Muscle of back (tissue), 11 donors: ENCODE measurements around the gene CAD. TPM values are rescaled to one million over a fixed set of nuclear protein-coding genes. Genes with fewer than 3 reads are reported as not detected.

Source experiments
- DNase-seq, 3 donors: peaks; one replicate each; pipeline versions ENCODE4 v3.0.0 to v3.0.0-alpha.2; 2013
- polyA plus RNA-seq, 10 donors: library from polyadenylated mRNA; unstranded; fragments of 120-200 nt; gene quantifications; one replicate each; pipeline ENCODE4 v1.2.1, GENCODE V29; 2013; ENCODE audit not compliant: insufficient read length in 10 of 10

The CAD gene
- polyA plus RNA-seq, 10 donors = 17.6 to 39.5 (median 28.7) TPM

GRCh38 chr2:27223416-27223815 is 6.2 kb downstream of the CAD start:
- DNase-seq = no peak

- no peak for DNase-seq
Measured at GRCh38 chr2:27225526-27225925, 8.4 kb downstream of the CAD start.

GRCh38 chr2:27227501-27227900 is 10.3 kb downstream of the CAD start:
- DNase-seq = no peak

DNA sequence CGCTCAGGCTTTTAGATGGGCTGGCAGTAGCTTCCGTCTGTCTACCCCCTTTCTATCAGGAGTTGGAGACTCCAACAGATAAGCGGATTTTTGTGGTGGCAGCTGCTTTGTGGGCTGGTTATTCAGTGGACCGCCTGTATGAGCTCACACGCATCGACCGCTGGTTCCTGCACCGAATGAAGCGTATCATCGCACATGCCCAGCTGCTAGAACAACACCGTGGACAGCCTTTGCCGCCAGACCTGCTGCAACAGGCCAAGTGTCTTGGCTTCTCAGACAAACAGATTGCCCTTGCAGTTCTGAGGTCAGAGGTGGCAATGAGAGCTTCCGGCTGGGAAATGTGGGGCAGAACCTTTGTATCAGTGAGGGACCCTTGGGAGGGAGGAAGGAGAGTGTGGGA is 14.8 kb downstream of the CAD start:
- DNase-seq = no peak

DNA sequence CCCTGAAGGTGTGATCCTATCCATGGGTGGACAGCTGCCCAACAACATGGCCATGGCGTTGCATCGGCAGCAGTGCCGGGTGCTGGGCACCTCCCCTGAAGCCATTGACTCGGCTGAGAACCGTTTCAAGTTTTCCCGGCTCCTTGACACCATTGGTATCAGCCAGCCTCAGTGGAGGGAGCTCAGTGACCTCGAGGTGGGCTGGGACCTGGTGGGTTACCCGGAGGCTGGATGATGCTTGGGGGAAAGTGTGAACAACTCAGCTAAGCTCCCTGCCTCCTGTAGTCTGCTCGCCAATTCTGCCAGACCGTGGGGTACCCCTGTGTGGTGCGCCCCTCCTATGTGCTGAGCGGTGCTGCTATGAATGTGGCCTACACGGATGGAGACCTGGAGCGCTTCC is 16.2 kb downstream of the CAD start:
- no peak for DNase-seq

- no peak for DNase-seq
Measured at GRCh38 chr2:27236136-27236535, 19.0 kb downstream of the CAD start.

DNA sequence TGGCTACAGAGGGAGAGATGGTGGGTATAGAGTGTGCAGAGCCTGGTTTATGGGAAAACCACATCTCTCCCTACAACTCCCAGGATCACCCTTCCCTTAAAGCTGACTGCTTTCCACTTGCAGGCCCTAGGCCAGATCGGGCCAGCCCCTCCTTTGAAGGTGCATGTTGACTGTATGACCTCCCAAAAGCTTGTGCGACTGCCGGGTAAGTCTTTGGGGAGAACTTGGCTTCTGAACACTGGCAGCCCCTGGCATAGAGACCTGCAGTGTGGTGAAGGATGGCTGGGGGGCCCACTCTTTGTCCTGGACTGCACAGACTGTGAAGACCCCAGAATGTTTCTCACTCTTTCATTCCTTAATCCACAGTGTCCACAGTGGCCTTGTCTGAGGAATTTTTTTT is 19.5 kb downstream of the CAD start:
- DNase-seq = no peak

GRCh38 chr2:27237341-27237945 is 20.3 kb downstream of the CAD start:
- DNase-seq = no peak

DNA sequence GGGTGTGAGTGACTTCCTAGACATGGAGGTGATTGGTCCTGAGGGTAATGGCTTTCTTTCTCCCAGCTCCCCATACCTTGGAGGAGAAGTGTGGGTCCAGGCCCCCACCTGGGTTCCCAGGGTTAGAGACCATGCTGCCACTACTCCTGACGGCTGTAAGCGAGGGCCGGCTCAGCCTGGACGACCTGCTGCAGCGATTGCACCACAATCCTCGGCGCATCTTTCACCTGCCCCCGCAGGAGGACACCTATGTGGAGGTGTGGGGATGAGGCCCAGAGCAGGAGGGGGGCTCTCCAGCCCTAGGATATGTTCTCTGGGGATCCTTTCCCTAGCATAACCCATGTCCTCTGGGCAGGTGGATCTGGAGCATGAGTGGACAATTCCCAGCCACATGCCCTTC is 21.8 kb downstream of the CAD start:
- no peak for DNase-seq

DNA sequence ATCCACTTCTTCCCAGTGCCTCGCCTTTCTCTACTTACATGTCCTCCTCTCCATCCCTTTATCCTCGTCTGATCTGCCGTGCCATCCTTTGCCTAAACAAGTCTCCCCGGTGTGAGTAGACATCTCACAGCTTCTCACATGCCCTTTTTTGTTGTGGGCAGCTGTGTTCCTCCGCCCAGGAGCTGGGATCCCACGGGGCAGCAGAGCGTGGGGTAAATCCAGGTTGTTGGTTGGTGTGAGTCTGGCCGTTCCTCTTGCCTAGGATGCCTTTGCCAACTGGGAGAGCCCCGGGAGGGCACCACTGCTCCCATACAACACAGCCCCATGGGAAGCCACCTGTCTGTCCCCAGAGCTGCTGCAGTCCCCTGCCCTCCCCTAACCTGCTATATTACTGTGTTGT is 23.2 kb downstream of the CAD start:
- DNase-seq = no peak

DNA sequence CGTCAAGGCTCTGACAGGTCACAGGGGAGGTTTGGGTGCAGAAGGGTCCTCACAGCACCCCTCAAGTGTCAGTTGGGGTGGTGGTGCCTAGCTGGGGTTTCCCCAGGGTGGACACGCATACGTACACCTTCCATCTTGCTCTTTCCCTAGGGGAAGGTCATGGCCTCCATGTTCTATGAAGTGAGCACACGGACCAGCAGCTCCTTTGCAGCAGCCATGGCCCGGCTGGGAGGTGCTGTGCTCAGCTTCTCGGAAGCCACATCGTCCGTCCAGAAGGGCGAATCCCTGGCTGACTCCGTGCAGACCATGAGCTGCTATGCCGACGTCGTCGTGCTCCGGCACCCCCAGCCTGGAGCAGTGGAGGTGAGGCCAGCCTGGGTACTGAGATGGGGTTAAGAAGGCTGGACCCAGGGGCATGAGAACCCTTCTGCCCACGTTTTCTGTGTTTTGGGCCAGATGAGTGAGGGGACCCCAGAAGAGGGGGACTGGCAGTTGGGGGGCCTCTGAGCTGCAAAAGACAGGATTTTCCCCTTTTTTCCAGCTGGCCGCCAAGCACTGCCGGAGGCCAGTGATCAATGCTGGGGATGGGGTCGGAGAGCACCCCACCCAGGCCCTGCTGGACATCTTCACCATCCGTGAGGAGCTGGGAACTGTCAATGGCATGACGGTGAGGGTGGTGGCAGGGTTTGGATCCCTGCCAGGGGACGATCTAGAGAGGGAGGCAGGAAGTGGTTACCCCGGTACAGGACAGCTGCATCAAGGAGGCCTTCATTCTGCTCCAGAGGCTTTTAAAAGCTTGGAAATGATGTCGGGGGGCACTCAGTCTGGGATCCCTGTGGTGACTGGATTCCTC is 24.8 kb downstream of the CAD start:
- no peak for DNase-seq

GRCh38 chr2:27242614-27242951 is 25.4 kb downstream of the CAD start:
- no peak for DNase-seq

DNA sequence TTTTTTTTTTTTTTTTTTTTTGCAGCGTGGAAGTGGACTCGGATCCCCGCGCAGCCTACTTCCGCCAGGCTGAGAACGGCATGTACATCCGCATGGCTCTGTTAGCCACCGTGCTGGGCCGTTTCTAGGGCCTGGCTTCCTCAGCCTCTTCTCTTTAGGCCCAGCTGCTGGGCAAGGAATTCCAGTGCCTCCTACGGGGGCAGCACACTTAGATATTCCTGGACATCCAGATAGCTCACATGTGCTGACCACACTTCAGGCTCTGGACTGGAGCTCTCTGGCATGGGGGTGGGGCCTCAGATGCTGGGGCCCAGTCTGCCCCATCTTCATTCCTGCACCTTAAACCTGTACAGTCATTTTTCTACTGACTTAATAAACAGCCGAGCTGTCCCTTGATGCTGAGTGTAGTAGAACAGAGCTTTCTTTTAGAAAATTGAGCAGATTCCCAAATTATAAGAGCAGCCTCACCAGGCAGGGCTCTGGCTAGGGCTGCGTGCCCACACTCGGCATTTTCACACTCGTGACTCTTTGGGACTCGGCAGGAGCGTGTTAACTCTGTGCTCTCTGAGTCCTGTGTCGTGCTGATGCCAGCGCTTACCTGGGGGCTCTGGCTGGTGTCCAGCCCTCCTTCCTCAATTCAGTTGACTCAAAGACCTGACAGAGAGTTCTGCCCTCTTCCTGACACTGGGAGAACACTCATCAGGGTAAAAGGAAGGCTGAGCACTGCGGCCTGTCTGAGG is 26.4 kb downstream of the CAD start:
- DNase-seq = no peak

GRCh38 chr2:27245116-27245515 is 27.9 kb downstream of the CAD start:
- DNase-seq = no peak

DNA sequence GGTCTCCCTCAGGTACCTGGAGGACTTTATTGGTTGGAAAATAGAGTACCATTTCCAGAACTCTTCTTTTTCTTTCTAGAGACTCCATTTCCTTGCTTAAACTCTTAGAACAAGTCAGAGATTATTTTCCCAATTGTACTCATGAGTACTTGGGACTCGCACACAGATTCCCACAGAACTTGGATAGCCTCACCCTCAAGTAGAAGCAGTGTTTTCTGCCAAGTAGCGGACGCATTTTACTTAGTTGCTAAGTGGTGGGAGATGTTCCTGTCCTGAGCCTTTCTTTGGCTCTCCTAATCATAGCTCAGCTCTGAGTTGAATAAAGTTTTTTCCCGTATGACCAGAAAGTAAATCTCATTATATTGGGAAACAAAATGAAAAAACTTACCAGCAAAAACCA is 28.5 kb downstream of the CAD start:
- peak in 1 of 3 donors; percentile 49 for DNase-seq

DNA sequence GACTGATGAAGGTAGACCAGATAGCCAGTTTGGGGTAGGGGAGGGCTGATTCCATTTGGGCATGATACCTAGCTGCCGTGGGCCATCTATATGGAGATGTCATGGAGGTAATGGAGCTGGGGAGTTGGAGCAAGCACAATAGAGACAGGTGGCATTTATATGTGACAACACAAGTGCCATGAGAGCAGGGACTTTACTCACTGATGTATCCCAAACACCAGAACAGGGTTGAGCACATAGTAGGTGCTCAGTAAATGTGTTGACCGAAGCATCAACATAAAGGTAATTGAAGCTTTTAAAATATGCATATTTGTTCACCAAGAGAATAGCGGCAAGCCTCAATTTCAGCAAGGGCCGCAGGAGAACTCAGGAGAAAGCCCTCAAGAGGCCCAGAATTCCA is 30.7 kb downstream of the CAD start:
- no peak for DNase-seq

DNA sequence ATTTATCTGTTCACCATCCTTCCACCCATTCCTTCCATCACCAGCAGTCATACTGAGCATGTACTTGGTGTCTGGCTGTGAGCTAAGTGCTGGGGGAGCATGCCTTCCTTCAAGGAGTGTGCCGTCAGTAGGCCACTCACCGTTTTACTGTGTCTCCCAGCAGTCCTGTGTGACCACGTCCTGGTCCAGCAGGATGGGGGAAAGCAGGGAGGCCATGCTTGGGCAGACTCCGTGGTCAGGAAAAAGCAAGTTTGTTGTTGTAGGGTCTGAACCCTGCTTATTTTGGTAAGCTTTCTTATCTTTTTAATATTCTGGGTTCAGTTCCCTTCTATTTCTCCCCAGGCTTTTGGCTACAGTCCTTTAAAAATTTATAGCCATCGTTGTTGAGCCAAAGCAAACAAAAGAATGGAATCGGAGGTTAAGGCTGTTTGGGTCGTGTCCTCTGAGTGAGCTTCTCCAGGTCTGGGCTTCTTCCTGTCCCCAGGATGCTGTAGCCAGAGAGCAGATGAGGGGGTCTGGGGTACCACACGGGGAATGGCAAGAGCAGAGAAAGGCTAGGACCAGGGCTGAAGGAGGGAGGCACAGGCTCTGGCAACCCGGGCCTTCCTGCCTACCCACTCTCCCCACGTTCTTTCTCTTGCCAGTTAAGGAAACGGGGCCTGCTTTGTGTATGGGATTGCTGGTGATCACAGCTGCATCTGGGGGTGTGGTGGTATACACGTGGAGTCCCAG is 32.2 kb downstream of the CAD start:
- DNase-seq = no peak

GRCh38 chr2:27249891-27250651 is 32.9 kb downstream of the CAD start:
- DNase-seq = no peak

- no peak for DNase-seq
Measured at GRCh38 chr2:27250652-27251379, 33.6 kb downstream of the CAD start.

DNA sequence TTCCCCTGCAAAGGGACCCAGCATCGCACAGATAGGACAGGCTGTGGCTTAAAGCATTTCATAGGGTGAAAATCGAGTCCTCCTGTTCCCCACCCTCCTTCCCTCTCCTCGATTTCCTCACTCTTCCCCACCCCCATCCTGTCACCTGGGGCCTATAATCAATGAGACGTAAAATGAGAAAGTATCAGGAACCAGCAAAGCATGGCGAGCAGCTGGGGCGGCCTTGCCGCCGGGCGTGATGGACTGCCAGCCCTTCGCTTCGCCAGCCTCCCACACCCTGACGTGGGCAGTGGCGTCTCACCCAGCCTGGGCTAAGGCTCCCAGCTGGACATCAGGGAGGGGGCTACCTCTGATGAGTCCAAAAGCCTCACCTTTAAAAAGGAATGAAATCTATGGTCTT is 34.6 kb downstream of the CAD start:
- no peak for DNase-seq

GRCh38 chr2:27255187-27255586 is 38.0 kb downstream of the CAD start:
- no peak for DNase-seq
